NCI-H748 (cell line): ENCODE data around the gene CRYGD.

Experiments used
- DNase-seq: peaks from one replicate; lab custom pipeline; 2025; ENCODE audit not compliant: unreplicated experiment; lab: John Stamatoyannopoulos, UW

CRYGD gene

DNA sequence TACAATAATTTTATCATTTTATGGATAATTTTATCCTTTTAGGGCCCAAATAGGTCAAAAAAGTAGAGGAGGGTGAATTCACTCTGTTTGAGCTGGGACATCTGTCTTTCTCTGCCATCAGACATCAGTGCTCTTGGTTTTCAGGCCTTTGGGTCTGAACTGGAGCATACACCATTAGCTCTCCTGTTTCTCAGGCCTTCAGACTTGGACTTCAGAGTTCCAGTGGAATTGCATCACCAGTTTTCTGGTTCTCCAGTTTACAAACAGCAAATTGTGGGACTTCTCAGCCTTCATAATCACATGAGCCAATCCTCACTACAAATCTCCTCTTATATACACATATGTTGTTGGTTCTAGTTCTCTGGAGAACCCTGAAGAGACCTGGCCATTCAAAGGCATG, 33.9 kb downstream of the CRYGD start:
- no peak for DNase-seq

DNA sequence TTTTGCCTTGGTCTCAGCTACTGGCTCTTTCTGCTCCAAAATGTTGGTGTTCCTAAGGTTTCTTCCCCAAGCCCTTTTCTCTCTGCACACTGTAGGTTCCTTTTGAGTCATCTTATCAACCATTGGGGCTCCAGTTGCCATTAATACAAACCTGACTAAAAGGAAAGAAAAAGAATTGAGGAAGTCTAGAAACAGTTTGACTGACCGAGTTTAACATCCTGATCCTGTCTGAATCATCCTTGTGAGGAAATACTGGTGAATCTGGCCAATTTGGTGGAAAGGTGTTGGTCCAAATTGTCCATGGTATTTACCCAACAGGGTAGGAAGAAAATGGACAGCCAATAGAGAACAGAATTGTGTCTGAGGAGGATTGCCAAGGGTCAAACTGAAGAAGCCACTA, 38.3 kb downstream of the CRYGD start:
- no peak for DNase-seq

DNA sequence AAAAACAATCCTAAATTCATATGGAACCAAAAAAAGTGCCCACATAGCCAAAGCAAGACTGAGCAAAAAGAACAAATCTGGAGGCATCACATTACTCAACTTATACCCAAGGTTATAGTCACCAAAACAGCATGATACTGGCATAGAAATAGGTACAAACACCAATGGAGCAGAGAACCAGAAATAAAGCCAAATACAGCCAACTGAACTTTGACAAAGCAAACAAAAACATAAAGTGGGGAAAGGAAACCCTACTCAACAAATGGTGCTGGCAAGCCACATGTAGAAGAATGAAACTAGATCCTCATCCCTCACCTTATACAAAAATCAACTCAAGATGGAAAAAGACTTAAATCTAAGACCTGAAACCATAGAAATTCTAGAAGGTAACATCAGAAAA, 40.5 kb downstream of the CRYGD start:
- DNase-seq = no peak

DNA sequence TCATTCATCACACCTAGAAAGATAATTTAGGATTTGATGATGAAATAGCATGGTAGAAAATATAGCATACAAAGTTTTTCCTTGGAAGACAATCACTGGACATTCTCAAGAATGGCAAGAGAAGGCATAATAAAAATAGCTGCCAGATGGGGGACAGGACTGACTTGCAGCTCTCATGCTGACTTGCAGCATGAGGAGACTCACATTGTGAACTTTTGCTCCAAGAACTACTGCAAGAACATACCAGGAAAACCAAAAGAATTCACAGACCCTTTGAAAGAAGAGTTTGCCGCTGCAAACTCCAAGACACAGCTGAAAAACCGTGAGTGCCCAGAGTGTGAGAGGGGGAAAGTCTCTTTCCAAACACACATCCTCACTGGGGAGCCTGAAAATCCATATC, 47.0 kb downstream of the CRYGD start:
- no peak for DNase-seq

DNA sequence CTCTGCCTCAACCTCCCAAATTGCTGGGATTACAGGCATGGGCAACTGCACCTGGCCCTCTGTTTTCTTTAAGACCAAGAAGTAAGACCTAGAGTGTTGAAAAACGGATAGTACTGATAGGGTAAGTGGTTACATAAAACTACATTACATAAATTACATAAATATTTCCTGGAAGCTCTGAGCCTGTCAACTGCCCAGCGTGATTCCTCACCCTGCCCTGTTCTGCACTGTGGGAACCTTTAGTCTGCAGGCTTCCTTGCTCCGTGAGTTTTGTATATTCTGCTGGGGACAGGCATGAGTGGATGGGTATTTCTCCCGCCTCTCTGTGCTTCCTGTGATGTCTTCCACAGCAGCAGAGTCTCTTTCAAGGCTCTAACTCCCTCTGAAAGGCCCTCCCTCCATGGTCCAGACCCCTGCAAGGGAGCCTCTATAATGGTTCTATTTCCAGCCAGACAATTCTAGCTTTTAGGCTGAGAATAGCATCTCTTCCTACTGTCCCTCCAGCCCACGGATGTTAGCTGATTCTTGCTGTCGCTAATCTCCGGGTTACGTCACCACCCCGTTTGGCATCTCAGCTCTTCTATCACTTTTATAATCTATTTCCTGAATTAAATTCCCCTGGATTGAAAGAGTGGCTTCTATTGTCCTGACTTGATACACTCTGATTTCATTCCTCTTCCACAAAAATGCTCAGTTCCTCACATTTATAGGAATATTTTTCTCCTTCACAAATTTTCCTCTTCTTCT, 49.5 kb downstream of the CRYGD start:
- no peak for DNase-seq

DNA sequence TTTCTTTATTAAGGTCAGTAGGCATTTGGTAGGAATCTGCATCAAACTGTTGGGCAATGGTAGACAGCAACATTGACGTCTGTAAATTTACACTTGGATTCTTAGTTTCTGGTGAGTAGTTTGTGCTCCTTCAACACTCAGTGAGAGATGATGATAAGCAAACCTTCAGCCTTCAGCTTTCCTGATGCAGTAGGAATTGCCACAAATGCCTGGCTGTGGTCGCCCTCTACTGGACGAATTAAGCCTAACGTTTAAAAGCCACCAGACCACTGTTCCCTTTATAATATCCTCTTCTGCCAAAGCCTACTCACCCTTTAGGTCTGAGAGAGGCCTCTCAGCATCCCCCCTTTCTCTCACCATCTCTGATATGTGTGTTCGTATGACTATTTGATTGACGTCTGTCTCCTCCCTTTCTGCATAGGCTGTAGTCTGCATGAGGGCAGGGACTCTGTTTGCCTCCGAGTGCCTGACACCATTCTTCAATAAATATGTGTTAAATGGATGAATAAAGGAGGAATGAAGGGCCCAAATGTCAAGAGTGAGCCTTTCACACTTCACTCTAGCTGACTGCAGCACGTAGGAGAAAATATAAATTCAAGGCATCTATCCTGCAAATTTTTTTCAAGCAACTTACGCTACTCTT, 52.0 kb downstream of the CRYGD start:
- peak; percentile 57 for DNase-seq
